Measurements from ENCODE around the gene MACROH2A2. TPM values are rescaled to one million over a fixed set of nuclear protein-coding genes. Genes with fewer than 3 reads are reported as not detected.

The MACROH2A2 gene
- total RNA-seq, 1 donor from 2014 or later: 25.5 TPM

DNA sequence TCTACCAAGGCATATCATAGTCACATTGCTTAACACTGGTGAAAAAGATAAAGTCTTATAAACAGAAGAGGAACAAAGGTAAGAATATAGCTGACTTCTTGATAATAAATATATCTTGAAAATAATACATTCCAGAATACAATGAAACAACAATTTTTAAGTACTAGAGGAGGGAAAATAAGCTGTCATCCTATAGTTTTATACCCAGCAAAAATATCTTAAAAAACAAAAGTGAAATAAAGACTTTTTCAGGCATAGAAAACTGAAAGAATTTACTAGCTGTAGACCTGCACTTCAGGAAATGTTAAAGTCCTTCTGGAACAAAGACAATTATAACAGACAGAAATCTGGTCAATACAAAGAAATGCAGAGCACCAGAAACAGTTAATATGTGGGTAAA is 21.4 kb upstream of the MACROH2A2 start:
- Histone ChIP-seq H3K36me3 (ENCODE audit: insufficient read depth, low read length) (no peaks in the 10 kb centered on the region), H3K4me1 (ENCODE audit: insufficient read depth, low read length) (no peaks in the 10 kb centered on the region), H2AFZ (ENCODE audit: low read depth, low read length) (no peak overlapping the region), H3K4me2 (ENCODE audit: low read length) (no peak overlapping the region), H3K9me3 (ENCODE audit: insufficient read depth, low read depth, low read length) (no peaks in the 10 kb centered on the region), H3K79me2 (ENCODE audit: insufficient read depth, low read length) (no peaks in the 10 kb centered on the region), H3K4me3 (ENCODE audit: insufficient read depth, low read depth, low read length) (no peak overlapping the region), H3K9ac (ENCODE audit: low read length) (no peak overlapping the region), H3K27ac (ENCODE audit: low read depth, low read length) (no peak overlapping the region), H3K27me3 (ENCODE audit: insufficient read depth, low read length) (peaks cover 18% of the 10 kb centered on the region), H4K20me1 (ENCODE audit: insufficient read depth, low read length) (no peaks in the 10 kb centered on the region)
- Mint-ChIP-seq H3K27ac (ENCODE audit: unreplicated experiment) (no peak overlapping the region), H3K36me3 (ENCODE audit: low read depth, unreplicated experiment) (no peaks in the 10 kb centered on the region), H3K27me3 (ENCODE audit: low read depth, unreplicated experiment) (peaks cover 19% of the 10 kb centered on the region), H3K4me1 (ENCODE audit: low read depth, unreplicated experiment) (no peaks in the 10 kb centered on the region), H3K9me3 (ENCODE audit: unreplicated experiment) (peaks cover 6% of the 10 kb centered on the region), H3K4me3 (ENCODE audit: unreplicated experiment) (no peak overlapping the region)
- DNase-seq (ENCODE audit: low read depth) (no peak), FAIRE-seq (no peak)
- TF ChIP-seq, protein P1, sequence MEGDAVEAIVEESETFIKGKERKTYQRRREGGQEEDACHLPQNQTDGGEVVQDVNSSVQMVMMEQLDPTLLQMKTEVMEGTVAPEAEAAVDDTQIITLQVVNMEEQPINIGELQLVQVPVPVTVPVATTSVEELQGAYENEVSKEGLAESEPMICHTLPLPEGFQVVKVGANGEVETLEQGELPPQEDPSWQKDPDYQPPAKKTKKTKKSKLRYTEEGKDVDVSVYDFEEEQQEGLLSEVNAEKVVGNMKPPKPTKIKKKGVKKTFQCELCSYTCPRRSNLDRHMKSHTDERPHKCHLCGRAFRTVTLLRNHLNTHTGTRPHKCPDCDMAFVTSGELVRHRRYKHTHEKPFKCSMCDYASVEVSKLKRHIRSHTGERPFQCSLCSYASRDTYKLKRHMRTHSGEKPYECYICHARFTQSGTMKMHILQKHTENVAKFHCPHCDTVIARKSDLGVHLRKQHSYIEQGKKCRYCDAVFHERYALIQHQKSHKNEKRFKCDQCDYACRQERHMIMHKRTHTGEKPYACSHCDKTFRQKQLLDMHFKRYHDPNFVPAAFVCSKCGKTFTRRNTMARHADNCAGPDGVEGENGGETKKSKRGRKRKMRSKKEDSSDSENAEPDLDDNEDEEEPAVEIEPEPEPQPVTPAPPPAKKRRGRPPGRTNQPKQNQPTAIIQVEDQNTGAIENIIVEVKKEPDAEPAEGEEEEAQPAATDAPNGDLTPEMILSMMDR (IDR thresholded peaks at IDR 0.05; ENCODE audit: insufficient read depth, low read depth, low read length): no peak
- no peak for TF ChIP-seq EZH2 (IDR thresholded peaks at IDR 0.05; ENCODE audit: insufficient read depth, low read length)

DNA sequence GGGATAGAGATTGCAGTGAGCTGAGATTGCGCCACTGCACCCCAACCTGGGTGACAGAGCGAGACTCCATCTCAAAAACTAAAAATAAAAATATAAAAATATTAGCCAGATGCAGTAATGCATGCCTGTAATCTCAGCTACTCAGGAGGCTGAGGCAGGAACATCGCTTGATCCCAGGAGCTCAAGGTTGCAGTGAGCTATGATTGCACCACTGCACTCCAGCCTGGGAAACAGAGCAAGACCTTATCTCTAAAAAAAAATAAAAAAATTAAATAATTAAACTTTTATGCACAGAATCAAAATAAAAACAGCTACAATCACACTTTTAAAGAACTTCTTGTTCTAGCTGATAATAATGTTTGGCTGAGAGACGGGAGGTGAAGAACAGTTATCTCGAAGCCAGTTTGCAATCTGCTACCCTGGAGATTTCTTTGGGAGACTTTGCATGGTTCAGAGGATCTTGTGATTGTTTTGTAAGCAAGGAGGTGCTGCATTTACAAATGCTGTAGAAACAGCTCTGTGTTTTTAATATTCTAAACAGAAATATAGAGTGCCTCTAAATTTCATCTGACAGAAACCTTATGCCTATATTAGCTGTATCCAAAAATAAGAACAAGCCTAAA is 19.9 kb upstream of the MACROH2A2 start:
- no peaks in the 10 kb centered on the region for H3K36me3 ChIP-seq (ENCODE audit: insufficient read depth, low read length)
- TF ChIP-seq, protein P1 (IDR thresholded peaks at IDR 0.05; ENCODE audit: insufficient read depth, low read depth, low read length): no peak
- no peak for TF ChIP-seq EZH2 (IDR thresholded peaks at IDR 0.05; ENCODE audit: insufficient read depth, low read length)
- Mint-ChIP-seq H3K27me3 (ENCODE audit: low read depth, unreplicated experiment) (peaks cover 20% of the 10 kb centered on the region), H3K9me3 (ENCODE audit: unreplicated experiment) (peaks cover 6% of the 10 kb centered on the region), H3K4me1 (ENCODE audit: low read depth, unreplicated experiment) (no peaks in the 10 kb centered on the region), H3K36me3 (ENCODE audit: low read depth, unreplicated experiment) (no peaks in the 10 kb centered on the region), H3K4me3 (ENCODE audit: unreplicated experiment) (no peak overlapping the region), H3K27ac (ENCODE audit: unreplicated experiment) (no peak overlapping the region)
- no peak overlapping the region for H3K27ac ChIP-seq (ENCODE audit: low read depth, low read length)
- H3K4me2 ChIP-seq (ENCODE audit: low read length): no peak overlapping the region
- DNase-seq (ENCODE audit: low read depth) (no peak), FAIRE-seq (no peak)
- no peak overlapping the region for H2AFZ ChIP-seq (ENCODE audit: low read depth, low read length)
- H3K27me3 ChIP-seq (ENCODE audit: insufficient read depth, low read length): peaks cover 20% of the 10 kb centered on the region
- H3K4me3 ChIP-seq (ENCODE audit: insufficient read depth, low read depth, low read length): no peak overlapping the region
- H3K4me1 ChIP-seq (ENCODE audit: insufficient read depth, low read length): no peaks in the 10 kb centered on the region
- H3K79me2 ChIP-seq (ENCODE audit: insufficient read depth, low read length): no peaks in the 10 kb centered on the region
- no peaks in the 10 kb centered on the region for H3K9me3 ChIP-seq (ENCODE audit: insufficient read depth, low read depth, low read length)
- no peak overlapping the region for H3K9ac ChIP-seq (ENCODE audit: low read length)
- no peaks in the 10 kb centered on the region for H4K20me1 ChIP-seq (ENCODE audit: insufficient read depth, low read length)

DNA sequence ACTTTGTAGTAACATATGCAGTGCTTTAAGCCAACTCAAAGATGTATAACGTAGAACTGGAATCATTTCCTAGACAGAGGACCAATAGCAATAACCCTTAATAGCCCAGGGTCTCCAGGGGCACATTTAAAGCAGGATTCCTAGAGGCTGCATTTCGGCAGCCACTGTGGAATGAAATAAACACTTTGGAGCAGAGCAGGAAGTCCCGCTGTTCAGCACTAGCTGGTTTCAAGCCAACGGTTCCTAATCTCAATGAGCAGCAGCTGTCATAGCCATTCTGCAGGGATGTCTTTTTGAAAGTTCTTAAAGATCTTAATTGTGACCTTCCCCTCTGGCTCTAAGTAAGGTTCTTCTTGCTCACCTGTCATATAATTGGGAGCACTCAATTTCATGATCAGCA is 18.4 kb upstream of the MACROH2A2 start:
- Histone ChIP-seq H3K79me2 (ENCODE audit: insufficient read depth, low read length) (no peaks in the 10 kb centered on the region), H3K4me1 (ENCODE audit: insufficient read depth, low read length) (no peaks in the 10 kb centered on the region), H3K27ac (ENCODE audit: low read depth, low read length) (no peak overlapping the region), H3K9ac (ENCODE audit: low read length) (no peak overlapping the region), H2AFZ (ENCODE audit: low read depth, low read length) (no peak overlapping the region), H3K4me3 (ENCODE audit: insufficient read depth, low read depth, low read length) (no peak overlapping the region), H4K20me1 (ENCODE audit: insufficient read depth, low read length) (no peaks in the 10 kb centered on the region), H3K36me3 (ENCODE audit: insufficient read depth, low read length) (no peaks in the 10 kb centered on the region), H3K27me3 (ENCODE audit: insufficient read depth, low read length) (peaks cover 26% of the 10 kb centered on the region), H3K4me2 (ENCODE audit: low read length) (no peak overlapping the region), H3K9me3 (ENCODE audit: insufficient read depth, low read depth, low read length) (no peaks in the 10 kb centered on the region)
- Mint-ChIP-seq H3K9me3 (ENCODE audit: unreplicated experiment) (peaks cover 6% of the 10 kb centered on the region), H3K36me3 (ENCODE audit: low read depth, unreplicated experiment) (no peaks in the 10 kb centered on the region), H3K27ac (ENCODE audit: unreplicated experiment) (no peak overlapping the region), H3K4me1 (ENCODE audit: low read depth, unreplicated experiment) (no peaks in the 10 kb centered on the region), H3K4me3 (ENCODE audit: unreplicated experiment) (no peak overlapping the region), H3K27me3 (ENCODE audit: low read depth, unreplicated experiment) (peaks cover 20% of the 10 kb centered on the region)
- TF ChIP-seq EZH2 (IDR thresholded peaks at IDR 0.05; ENCODE audit: insufficient read depth, low read length): no peak
- TF ChIP-seq, protein P1 (IDR thresholded peaks at IDR 0.05; ENCODE audit: insufficient read depth, low read depth, low read length): no peak
- no peak for FAIRE-seq
- DNase-seq (ENCODE audit: low read depth): no peak

All from astrocyte (in vitro differentiated cells and primary cell).